GM23338 (cell line): ENCODE data around the gene DLST. TPM values are rescaled to one million over a fixed set of nuclear protein-coding genes. Genes with fewer than 3 reads are reported as not detected.

Experiments
- CREB1 ChIP-seq: fragments of 250-450 bp; sonication (Bioruptor Pico); IDR thresholded peaks from 2 replicates; pipeline ENCODE4 v1.5.0; 2020; ENCODE audit warnings: low read depth, mild to moderate bottlenecking, moderate library complexity
- EZH2 ChIP-seq: fragments of 200-600 bp; sonication (generic); IDR thresholded peaks from one replicate; pipeline ENCODE4 v1.8.0; 2017; ENCODE audit warnings: antibody characterized with exemption, mild to moderate bottlenecking, low read depth; ENCODE audit not compliant: unreplicated experiment
- EZH2phosphoT487 ChIP-seq: fragments of 200-600 bp; sonication (generic); IDR thresholded peaks from one replicate; pipeline ENCODE4 v1.8.1; 2018; ENCODE audit warnings: antibody characterized with exemption; ENCODE audit not compliant: unreplicated experiment
- JUNB ChIP-seq: IDR thresholded peaks from one replicate; pipeline ENCODE4 v1.6.1; 2016; ENCODE audit warnings: antibody characterized with exemption; ENCODE audit not compliant: unreplicated experiment
- NANOG ChIP-seq: IDR thresholded peaks from 2 replicates; pipeline ENCODE4 v1.6.1; 2016; ENCODE audit warnings: antibody characterized with exemption, borderline replicate concordance
- STAT1 ChIP-seq: IDR thresholded peaks from one replicate; pipeline ENCODE4 v1.6.1; 2016; ENCODE audit warnings: antibody characterized with exemption; ENCODE audit not compliant: unreplicated experiment
- ZNF331 ChIP-seq: fragments of 250-450 bp; sonication (Bioruptor Pico); IDR thresholded peaks from 2 replicates; pipeline ENCODE4 v1.5.0; 2020; ENCODE audit warnings: low read depth, mild to moderate bottlenecking, moderate library complexity
- polyA plus RNA-seq: library from polyadenylated mRNA; unstranded; fragments of >200 nt; fragmentation: Nextera tagmentation; extraction: Ambion mirVana; gene quantifications from 2 replicates; pipeline ENCODE4 v1.2.1, GENCODE V29; 2016
- total RNA-seq: library from RNA; depleted of rRNA; stranded (reverse); fragments of >200 nt; shearing (Covaris generic); gene quantifications from 2 replicates; pipeline ENCODE4 v1.2.3, GENCODE V29; 2014
- TF ChIP-seq, protein P1 (sequence below): fragments of 250-450 bp; sonication (Bioruptor Pico); IDR thresholded peaks from 2 replicates; pipeline ENCODE4 v1.5.0; 2020; ENCODE audit warnings: mild to moderate bottlenecking, moderate library complexity
- TF ChIP-seq, protein P2 (sequence below), 2 experiments: fragments of 200-600 bp in 1 of 2; sonication (generic) in 1 of 2; conservative IDR thresholded peaks; 2 replicates each; pipeline versions ENCODE4 v1.5.1 to v1.6.1; 2016 to 2017; ENCODE audit warnings: antibody characterized with exemption in 2 of 2, low read depth in 2 of 2, mild to moderate bottlenecking in 2 of 2, moderate library complexity in 1 of 2
- TF ChIP-seq, protein P3 (sequence below): IDR thresholded peaks from 2 replicates; pipeline ENCODE4 v1.6.1; 2016; ENCODE audit warnings: antibody characterized with exemption

Gene DLST
- total and polyA plus RNA-seq, 2 experiments from 2014 or later: 11.2 to 106 TPM

DNA sequence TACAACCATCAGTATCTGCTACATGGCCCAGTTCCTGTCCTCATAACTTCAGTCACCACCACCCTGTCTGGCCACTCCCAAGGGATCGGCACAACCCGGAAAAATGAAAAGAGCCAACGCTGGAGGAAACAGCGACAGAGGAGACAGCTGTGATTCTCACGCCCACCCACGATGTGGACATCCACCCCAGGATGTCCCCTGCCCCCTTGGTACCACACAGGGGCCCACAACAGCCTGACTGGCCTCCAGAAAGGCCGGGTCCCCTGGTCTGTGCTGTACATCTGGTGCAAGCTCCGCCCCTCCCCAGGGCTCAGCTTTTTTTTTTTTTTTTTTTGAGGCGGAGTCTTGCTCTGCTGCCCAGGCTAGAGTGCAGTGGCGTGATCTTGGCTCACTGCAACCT lies 28.8 kb downstream of the DLST start (continued):
- TF ChIP-seq, protein P1, sequence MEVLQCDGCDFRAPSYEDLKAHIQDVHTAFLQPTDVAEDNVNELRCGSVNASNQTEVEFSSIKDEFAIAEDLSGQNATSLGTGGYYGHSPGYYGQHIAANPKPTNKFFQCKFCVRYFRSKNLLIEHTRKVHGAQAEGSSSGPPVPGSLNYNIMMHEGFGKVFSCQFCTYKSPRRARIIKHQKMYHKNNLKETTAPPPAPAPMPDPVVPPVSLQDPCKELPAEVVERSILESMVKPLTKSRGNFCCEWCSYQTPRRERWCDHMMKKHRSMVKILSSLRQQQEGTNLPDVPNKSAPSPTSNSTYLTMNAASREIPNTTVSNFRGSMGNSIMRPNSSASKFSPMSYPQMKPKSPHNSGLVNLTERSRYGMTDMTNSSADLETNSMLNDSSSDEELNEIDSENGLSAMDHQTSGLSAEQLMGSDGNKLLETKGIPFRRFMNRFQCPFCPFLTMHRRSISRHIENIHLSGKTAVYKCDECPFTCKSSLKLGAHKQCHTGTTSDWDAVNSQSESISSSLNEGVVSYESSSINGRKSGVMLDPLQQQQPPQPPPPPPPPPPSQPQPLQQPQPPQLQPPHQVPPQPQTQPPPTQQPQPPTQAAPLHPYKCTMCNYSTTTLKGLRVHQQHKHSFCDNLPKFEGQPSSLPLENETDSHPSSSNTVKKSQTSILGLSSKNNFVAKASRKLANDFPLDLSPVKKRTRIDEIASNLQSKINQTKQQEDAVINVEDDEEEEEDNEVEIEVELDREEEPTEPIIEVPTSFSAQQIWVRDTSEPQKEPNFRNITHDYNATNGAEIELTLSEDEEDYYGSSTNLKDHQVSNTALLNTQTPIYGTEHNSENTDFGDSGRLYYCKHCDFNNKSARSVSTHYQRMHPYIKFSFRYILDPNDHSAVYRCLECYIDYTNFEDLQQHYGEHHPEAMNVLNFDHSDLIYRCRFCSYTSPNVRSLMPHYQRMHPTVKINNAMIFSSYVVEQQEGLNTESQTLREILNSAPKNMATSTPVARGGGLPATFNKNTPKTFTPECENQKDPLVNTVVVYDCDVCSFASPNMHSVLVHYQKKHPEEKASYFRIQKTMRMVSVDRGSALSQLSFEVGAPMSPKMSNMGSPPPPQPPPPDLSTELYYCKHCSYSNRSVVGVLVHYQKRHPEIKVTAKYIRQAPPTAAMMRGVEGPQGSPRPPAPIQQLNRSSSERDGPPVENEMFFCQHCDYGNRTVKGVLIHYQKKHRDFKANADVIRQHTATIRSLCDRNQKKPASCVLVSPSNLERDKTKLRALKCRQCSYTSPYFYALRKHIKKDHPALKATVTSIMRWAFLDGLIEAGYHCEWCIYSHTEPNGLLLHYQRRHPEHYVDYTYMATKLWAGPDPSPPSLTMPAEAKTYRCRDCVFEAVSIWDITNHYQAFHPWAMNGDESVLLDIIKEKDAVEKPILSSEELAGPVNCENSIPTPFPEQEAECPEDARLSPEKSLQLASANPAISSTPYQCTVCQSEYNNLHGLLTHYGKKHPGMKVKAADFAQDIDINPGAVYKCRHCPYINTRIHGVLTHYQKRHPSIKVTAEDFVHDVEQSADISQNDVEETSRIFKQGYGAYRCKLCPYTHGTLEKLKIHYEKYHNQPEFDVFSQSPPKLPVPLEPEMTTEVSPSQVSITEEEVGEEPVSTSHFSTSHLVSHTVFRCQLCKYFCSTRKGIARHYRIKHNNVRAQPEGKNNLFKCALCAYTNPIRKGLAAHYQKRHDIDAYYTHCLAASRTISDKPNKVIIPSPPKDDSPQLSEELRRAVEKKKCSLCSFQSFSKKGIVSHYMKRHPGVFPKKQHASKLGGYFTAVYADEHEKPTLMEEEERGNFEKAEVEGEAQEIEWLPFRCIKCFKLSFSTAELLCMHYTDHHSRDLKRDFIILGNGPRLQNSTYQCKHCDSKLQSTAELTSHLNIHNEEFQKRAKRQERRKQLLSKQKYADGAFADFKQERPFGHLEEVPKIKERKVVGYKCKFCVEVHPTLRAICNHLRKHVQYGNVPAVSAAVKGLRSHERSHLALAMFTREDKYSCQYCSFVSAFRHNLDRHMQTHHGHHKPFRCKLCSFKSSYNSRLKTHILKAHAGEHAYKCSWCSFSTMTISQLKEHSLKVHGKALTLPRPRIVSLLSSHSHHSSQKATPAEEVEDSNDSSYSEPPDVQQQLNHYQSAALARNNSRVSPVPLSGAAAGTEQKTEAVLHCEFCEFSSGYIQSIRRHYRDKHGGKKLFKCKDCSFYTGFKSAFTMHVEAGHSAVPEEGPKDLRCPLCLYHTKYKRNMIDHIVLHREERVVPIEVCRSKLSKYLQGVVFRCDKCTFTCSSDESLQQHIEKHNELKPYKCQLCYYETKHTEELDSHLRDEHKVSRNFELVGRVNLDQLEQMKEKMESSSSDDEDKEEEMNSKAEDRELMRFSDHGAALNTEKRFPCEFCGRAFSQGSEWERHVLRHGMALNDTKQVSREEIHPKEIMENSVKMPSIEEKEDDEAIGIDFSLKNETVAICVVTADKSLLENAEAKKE (CRISPR knock-in tag): no peak
- TF ChIP-seq, protein P2, sequence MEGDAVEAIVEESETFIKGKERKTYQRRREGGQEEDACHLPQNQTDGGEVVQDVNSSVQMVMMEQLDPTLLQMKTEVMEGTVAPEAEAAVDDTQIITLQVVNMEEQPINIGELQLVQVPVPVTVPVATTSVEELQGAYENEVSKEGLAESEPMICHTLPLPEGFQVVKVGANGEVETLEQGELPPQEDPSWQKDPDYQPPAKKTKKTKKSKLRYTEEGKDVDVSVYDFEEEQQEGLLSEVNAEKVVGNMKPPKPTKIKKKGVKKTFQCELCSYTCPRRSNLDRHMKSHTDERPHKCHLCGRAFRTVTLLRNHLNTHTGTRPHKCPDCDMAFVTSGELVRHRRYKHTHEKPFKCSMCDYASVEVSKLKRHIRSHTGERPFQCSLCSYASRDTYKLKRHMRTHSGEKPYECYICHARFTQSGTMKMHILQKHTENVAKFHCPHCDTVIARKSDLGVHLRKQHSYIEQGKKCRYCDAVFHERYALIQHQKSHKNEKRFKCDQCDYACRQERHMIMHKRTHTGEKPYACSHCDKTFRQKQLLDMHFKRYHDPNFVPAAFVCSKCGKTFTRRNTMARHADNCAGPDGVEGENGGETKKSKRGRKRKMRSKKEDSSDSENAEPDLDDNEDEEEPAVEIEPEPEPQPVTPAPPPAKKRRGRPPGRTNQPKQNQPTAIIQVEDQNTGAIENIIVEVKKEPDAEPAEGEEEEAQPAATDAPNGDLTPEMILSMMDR (conservative IDR thresholded peaks at IDR 0.05; ENCODE audit: low read depth in 2 of 2): no peak
- no peak for TF ChIP-seq EZH2
- TF ChIP-seq EZH2phosphoT487: no peak
- no peak for TF ChIP-seq JUNB
- no peak for TF ChIP-seq ZNF331
- TF ChIP-seq NANOG: no peak
- TF ChIP-seq, protein P3, sequence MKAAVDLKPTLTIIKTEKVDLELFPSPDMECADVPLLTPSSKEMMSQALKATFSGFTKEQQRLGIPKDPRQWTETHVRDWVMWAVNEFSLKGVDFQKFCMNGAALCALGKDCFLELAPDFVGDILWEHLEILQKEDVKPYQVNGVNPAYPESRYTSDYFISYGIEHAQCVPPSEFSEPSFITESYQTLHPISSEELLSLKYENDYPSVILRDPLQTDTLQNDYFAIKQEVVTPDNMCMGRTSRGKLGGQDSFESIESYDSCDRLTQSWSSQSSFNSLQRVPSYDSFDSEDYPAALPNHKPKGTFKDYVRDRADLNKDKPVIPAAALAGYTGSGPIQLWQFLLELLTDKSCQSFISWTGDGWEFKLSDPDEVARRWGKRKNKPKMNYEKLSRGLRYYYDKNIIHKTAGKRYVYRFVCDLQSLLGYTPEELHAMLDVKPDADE: no peak
- no peak for TF ChIP-seq STAT1
- no peak for TF ChIP-seq CREB1 (CRISPR knock-in tag)
